Heart left ventricle (tissue), 16 donors: ENCODE results near the gene PTPRC. TPM values are rescaled to one million over a fixed set of nuclear protein-coding genes. Genes with fewer than 3 reads are reported as not detected.

Experiments used
- ATAC-seq, 4 donors: fragments of 200-7000 bp; cut with Tn5 transposase; one replicate each; pipeline ENCODE4 v1.9.1; 2020 to 2022; ENCODE audit warnings: moderate library complexity in 4 of 4, mild to moderate bottlenecking in 3 of 4, moderate number of reproducible peaks in 1 of 4
- DNase-seq, 5 donors: peaks; one replicate each; pipeline ENCODE4 v3.0.0-alpha.2; 2020
- H3K27ac ChIP-seq, 12 donors: fragments of 200-600 bp; sonication (generic) in 4 of 12; one replicate each; pipeline versions ENCODE4 v1.5.0 to v1.8.0; 2016 to 2022; ENCODE audit warnings: mild to moderate bottlenecking in 2 of 12
- H3K27me3 ChIP-seq, 9 donors: fragments of 200-600 bp; sonication (generic) in 2 of 9; one replicate each; pipeline versions ENCODE4 v1.5.1 to v1.8.0; 2016 to 2022; ENCODE audit warnings: mild to moderate bottlenecking in 3 of 9
- H3K36me3 ChIP-seq, 9 donors: fragments of 200-600 bp; sonication (generic) in 2 of 9; one replicate each; pipeline versions ENCODE4 v1.5.0 to v1.8.0; 2018 to 2022; ENCODE audit warnings: mild to moderate bottlenecking in 2 of 9
- H3K4me1 ChIP-seq, 12 donors: fragments of 200-600 bp; sonication (generic) in 4 of 12; one replicate each; pipeline versions ENCODE4 v1.5.0 to v1.8.0; 2016 to 2022; ENCODE audit warnings: mild to moderate bottlenecking in 3 of 12
- H3K4me3 ChIP-seq, 12 donors: fragments of 200-600 bp; sonication (generic) in 4 of 12; one replicate each; pipeline versions ENCODE4 v1.5.0 to v1.8.0; 2017 to 2022; ENCODE audit warnings: mild to moderate bottlenecking in 9 of 12, moderate library complexity in 4 of 12
- H3K9me3 ChIP-seq, 12 donors: fragments of 200-600 bp; sonication (generic) in 4 of 12; one replicate each; pipeline versions ENCODE4 v1.5.0 to v1.8.0; 2016 to 2022; ENCODE audit warnings: mild to moderate bottlenecking in 1 of 12
- CTCF ChIP-seq, 12 donors: fragments of 200-600 bp; sonication (generic) in 4 of 12; IDR thresholded peaks; one replicate each; pipeline versions ENCODE4 v1.5.0 to v1.8.0; 2018 to 2022; ENCODE audit warnings: antibody characterized with exemption in 12 of 12, mild to moderate bottlenecking in 5 of 12
- POLR2A ChIP-seq, 2 donors: fragments of 450-650 bp; IDR thresholded peaks; one replicate each; pipeline ENCODE4 v1.6.1; 2017; ENCODE audit warnings: antibody characterized with exemption in 2 of 2, mild to moderate bottlenecking in 2 of 2, moderate library complexity in 2 of 2
- WGBS, 4 donors: extraction: QIAGEN DNeasy Blood & Tissue Kit in 2 of 4; methylation state at CpG; one replicate each; pipeline versions ENCODE4 v1.1.5 to v1.1.7; 2013 to 2018; 5-methylcytosine and 5-hydroxymethylcytosine counted together
- intact Hi-C, 10 donors: fragments of 100-400 bp; cut with DNase I; formaldehyde crosslinking; loops; one replicate each; pipeline versions ENCODE4 v1.11.1 to v1.14.2; 2022
- polyA plus RNA-seq, 2 donors: library from polyadenylated mRNA; stranded (reverse); fragments of 200-250 nt; gene quantifications; one replicate each; pipeline ENCODE4 v1.2.3, GENCODE V29; 2013
- total RNA-seq, 9 donors: library from RNA; depleted of rRNA in 2 of 9; stranded (reverse); fragments of >200 nt in 2 of 9; fragmentation: NEBNext Ultra II Directional in 3 of 9; extraction: Animal tissue kit (Norgen Biotek cat#: 25700) in 3 of 9; gene quantifications; one replicate each; pipeline versions ENCODE4 v1.1.0 to v1.2.4, GENCODE V29; 2016 to 2023
- donor health status: ischemic (EF 13 %, LVEDD 7.1; RV severe dilation, severe dysfunction).
- donor health status: healthy with polysubstance abuse.
- donor health status: DM: no; HTN: yes; CAD: no.
- donor health status: DM: no; HTN: no; CAD: no.
- donor health status: ischemic (EF 25% LVEDD 6.9; RV normal size, moderate dysfunction).
- donor health status: ischemic (EF 25% LVEDD 5.7; RV mildly dilated, moderate dysfunction).
- donor health status: healthy.
- donor health status: DM: yes; HTN: yes; CAD: no.
- donor health status: ischemic (EF 35%, LVEDD 5.7; RV mildly dilated, moderate dysfunction).
- donor health status: nonischemic (EF 11% LVEDD 7.7; RV severe dilation, severe dysfunction).
- donor health status: DM: yes; HTN: yes; CAD: no.
- donor health status: PGD.
- donor health status: ischemic (EF 29% LVEDD 5.4; RV normal size, mild dysfunction).
- donor health status: nonischemic (EF 23%, LVEDD 6.1; RV moderate dilation, normal function).

The PTPRC gene
- total and polyA plus RNA-seq, 11 donors = 0.65 to 99.3 (median 4.4) TPM

DNA sequence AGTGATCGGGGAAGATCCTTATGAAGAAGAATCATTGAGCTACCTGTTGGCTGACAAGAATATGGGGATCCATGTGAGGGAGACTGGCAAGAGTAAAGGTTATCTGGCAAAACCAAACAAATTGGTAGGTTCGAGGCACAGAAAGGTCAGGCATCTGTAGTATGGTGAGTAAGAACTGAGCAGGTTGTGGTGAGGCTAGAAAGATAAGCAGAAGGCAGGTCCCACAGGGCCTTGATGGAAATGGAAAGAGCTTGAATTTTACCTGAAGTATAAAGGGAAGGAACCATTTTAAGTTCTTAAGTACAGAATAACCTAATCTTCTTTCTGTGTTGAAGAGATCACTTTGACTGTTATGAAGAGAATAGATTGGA is 11.1 kb downstream of the PTPRC start:
- H3K4me3 ChIP-seq = no peak overlapping the region
- H3K36me3 ChIP-seq = peaks cover 0 to 5% (median 0%) of the 10 kb centered on the region in 9 donors
- intact Hi-C loops = no loop called here
- no peaks in the 10 kb centered on the region for H3K9me3 ChIP-seq
- ATAC-seq = no peak
- DNase-seq = no peak
- H3K27ac ChIP-seq = peak overlapping the region in 1 of 12 donors; percentile 92
- peaks cover 0 to 95% (median 0%) of the 10 kb centered on the region in 12 donors for H3K4me1 ChIP-seq
- WGBS, 4 donors = 78 to 87% (median 86%) methylated on average over 2 of the region's 2 CpGs
- no peaks in the 10 kb centered on the region for H3K27me3 ChIP-seq
- TF ChIP-seq CTCF (IDR thresholded peaks at IDR 0.05) (no peak), POLR2A (IDR thresholded peaks at IDR 0.05) (no peak)

GRCh38 chr1:198650506-198650905 is 11.7 kb downstream of the PTPRC start:
- Histone ChIP-seq H3K27me3 (no peaks in the 10 kb centered on the region), H3K27ac (peak overlapping the region in 1 of 12 donors; percentile 92), H3K36me3 (peaks cover 0 to 4% (median 0%) of the 10 kb centered on the region in 9 donors), H3K9me3 (no peaks in the 10 kb centered on the region), H3K4me1 (peaks cover 0 to 95% (median 0%) of the 10 kb centered on the region in 12 donors), H3K4me3 (no peak overlapping the region)
- intact Hi-C loops = no loop called here
- no peak for ATAC-seq
- no peak for TF ChIP-seq POLR2A (IDR thresholded peaks at IDR 0.05)
- no peak for TF ChIP-seq CTCF (IDR thresholded peaks at IDR 0.05)
- DNase-seq = no peak
- 8 to 62% (median 35%) methylated on average over 1 of the region's 1 CpG for WGBS, 4 donors

DNA sequence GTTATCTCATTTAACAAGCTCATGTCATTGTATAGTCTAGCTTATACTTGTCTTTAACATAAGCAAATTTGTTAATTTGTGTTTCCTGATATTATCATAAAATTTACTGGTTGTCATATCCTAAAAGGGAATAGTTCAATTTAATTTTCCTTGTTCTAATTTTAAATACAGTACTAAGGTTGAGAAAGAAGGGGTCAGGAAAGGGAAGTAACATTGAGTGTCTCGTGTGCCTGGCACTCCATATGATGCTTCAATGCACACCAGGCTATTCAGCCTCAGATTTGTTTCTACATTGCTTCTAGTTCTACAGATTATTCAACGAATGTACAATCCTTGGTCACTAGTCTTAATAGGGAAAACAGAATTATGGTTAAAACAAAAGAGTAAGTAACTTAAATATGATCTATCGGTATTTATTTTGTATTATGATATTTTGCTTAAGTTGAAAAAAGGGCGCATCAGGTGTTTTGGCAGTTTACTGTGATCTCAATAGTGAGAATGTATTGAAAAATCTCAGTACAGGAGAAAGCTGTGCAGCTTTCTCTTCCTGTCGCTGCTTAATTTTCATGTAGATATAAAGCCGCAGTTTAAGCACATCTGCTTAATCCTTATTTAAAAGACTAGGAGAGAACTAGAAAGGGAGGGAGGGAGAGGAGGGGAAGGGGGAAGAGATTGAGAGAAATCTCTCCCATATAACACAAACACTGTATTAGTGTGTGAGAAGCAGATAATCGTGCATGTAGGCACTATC is 13.0 kb downstream of the PTPRC start:
- ATAC-seq = no peak
- DNase-seq = no peak
- H3K4me3 ChIP-seq = peak overlapping the region in 1 of 12 donors; percentile 23
- no peak for TF ChIP-seq CTCF (IDR thresholded peaks at IDR 0.05)
- TF ChIP-seq POLR2A (IDR thresholded peaks at IDR 0.05) = no peak
- peaks cover 0 to 96% (median 0%) of the 10 kb centered on the region in 12 donors for H3K4me1 ChIP-seq
- H3K27me3 ChIP-seq = no peaks in the 10 kb centered on the region
- WGBS, 4 donors = 65 to 75% (median 69%) methylated on average over 7 of the region's 7 CpGs
- intact Hi-C loops = no loop called here
- no peaks in the 10 kb centered on the region for H3K36me3 ChIP-seq
- no peaks in the 10 kb centered on the region for H3K9me3 ChIP-seq
- peak overlapping the region in 1 of 12 donors; percentile 92 for H3K27ac ChIP-seq

- Histone ChIP-seq H3K4me1 (peaks cover 0 to 96% (median 0%) of the 10 kb centered on the region in 12 donors), H3K36me3 (no peaks in the 10 kb centered on the region), H3K27ac (peak overlapping the region in 1 of 12 donors; percentile 92), H3K27me3 (no peaks in the 10 kb centered on the region), H3K9me3 (no peaks in the 10 kb centered on the region), H3K4me3 (no peak overlapping the region)
- 67 to 86% (median 85%) methylated on average over 3 of the region's 3 CpGs for WGBS, 4 donors
- DNase-seq (no peak), ATAC-seq (no peak)
- TF ChIP-seq CTCF (IDR thresholded peaks at IDR 0.05) = no peak
- TF ChIP-seq POLR2A (IDR thresholded peaks at IDR 0.05) = no peak
- intact Hi-C loops = no loop called here
Observed at GRCh38 chr1:198653808-198654413, 15.1 kb downstream of the PTPRC start.
